Neural cell (in vitro differentiated cells): ENCODE measurements around the gene CYP19A1.

ENCODE experiments used
- POLR2AphosphoS5 ChIP-seq: IDR thresholded peaks from 2 replicates; pipeline ENCODE4 v1.6.1; 2012
- TF ChIP-seq, protein P1 (sequence below): fragments of 450-650 bp; IDR thresholded peaks from 2 replicates; pipeline ENCODE4 v1.5.1; 2014; ENCODE audit warnings: antibody characterized with exemption, mild to moderate bottlenecking, moderate library complexity; ENCODE audit not compliant: poor library complexity, severe bottlenecking

DNA sequence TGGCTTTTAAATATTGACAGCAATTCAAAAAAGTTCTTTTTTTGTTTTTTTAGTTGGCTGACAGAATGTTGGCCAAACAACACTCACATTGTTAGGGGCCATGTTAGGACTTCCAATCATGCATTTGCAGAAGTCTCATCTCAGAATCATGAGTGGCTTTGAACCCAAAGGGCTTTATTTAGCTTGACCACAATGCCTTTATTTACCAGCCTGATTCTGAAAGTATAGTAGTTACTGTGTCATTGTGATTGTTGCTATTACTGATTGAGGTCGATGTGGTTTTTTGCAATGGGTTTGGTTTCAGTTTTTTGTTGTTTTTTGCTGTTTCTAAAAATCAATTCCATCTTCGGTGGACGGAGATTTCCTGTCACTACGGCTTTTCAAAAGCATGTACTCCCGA is 10.3 kb upstream of the CYP19A1 start:
- TF ChIP-seq, protein P1, sequence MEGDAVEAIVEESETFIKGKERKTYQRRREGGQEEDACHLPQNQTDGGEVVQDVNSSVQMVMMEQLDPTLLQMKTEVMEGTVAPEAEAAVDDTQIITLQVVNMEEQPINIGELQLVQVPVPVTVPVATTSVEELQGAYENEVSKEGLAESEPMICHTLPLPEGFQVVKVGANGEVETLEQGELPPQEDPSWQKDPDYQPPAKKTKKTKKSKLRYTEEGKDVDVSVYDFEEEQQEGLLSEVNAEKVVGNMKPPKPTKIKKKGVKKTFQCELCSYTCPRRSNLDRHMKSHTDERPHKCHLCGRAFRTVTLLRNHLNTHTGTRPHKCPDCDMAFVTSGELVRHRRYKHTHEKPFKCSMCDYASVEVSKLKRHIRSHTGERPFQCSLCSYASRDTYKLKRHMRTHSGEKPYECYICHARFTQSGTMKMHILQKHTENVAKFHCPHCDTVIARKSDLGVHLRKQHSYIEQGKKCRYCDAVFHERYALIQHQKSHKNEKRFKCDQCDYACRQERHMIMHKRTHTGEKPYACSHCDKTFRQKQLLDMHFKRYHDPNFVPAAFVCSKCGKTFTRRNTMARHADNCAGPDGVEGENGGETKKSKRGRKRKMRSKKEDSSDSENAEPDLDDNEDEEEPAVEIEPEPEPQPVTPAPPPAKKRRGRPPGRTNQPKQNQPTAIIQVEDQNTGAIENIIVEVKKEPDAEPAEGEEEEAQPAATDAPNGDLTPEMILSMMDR: no peak
- TF ChIP-seq POLR2AphosphoS5: no peak
